ENCODE measurements around the gene NKD2.

Gene NKD2

GRCh38 chr5:1050423-1051365, 42.1 kb downstream of the NKD2 start:
- ChIA-PET CTCF (interaction anchor here (0.5 kb wide), 1 partner anchor 12 kb away, joined by 3 read pairs; no protein-coding TSS in a partner anchor), POLR2A (ENCODE audit: low non-redundant PET) (no interaction called here)
- no peak for DNase-seq (ENCODE audit: low spot score)

GRCh38 chr5:1051366-1051720, 42.7 kb downstream of the NKD2 start:
- H3K27ac ChIP-seq = peak overlapping the region; percentile 36
- ChIA-PET POLR2A (ENCODE audit: low non-redundant PET) (no interaction called here), CTCF (no interaction called here)
- TF ChIP-seq CTCF (conservative IDR thresholded peaks at IDR 0.05; ENCODE audit: low read depth) = no peak
- no peak for DNase-seq (ENCODE audit: low spot score)

More at GRCh38 chr5:1050423-1051365, 42.1 kb downstream of the NKD2 start:
- peak overlapping the region; percentile 36 for H3K27ac ChIP-seq
- no peak for TF ChIP-seq CTCF (conservative IDR thresholded peaks at IDR 0.05; ENCODE audit: low read depth)

- peak overlapping the region; percentile 36 for H3K27ac ChIP-seq
- ChIA-PET CTCF (no interaction called here), POLR2A (ENCODE audit: low non-redundant PET) (no interaction called here)
- TF ChIP-seq CTCF (conservative IDR thresholded peaks at IDR 0.05; ENCODE audit: low read depth) = no peak
- DNase-seq (ENCODE audit: low spot score) = no peak
These were observed 43.5 kb downstream of the NKD2 start for GRCh38 chr5:1052076-1052475.

GRCh38 chr5:1052641-1053390, 44.2 kb downstream of the NKD2 start:
- POLR2A ChIA-PET (ENCODE audit: low non-redundant PET) = no interaction called here
- DNase-seq (ENCODE audit: low spot score) = no peak
- TF ChIP-seq CTCF (conservative IDR thresholded peaks at IDR 0.05; ENCODE audit: low read depth) = peak; percentile 28; the same call in 1 of the 2 replicates
- CTCF ChIA-PET = interaction anchor here (0.6 to 0.7 kb wide), 2 partner anchors 14 to 113 kb away, joined by 3 to 4 read pairs; no protein-coding TSS in a partner anchor
- H3K27ac ChIP-seq = peak overlapping the region; percentile 36

- CTCF ChIA-PET = interaction anchor here (0.6 to 1.0 kb wide), 3 partner anchors 13 to 114 kb away, joined by 3 to 4 read pairs (median 3); no protein-coding TSS in a partner anchor
- POLR2A ChIA-PET (ENCODE audit: low non-redundant PET) = no interaction called here
These were observed 44.9 kb downstream of the NKD2 start for GRCh38 chr5:1053391-1054017.

More at GRCh38 chr5:1053391-1054017, 44.9 kb downstream of the NKD2 start:
- DNase-seq (ENCODE audit: low spot score) = no peak
- peak overlapping the region; percentile 36 for H3K27ac ChIP-seq
- no peak for TF ChIP-seq CTCF (conservative IDR thresholded peaks at IDR 0.05; ENCODE audit: low read depth)
